OCI-LY3 (cell line): ENCODE data around the gene AGO3.

ENCODE experiments used
- H2AFZ ChIP-seq: fragments of 200-600, 300-600 bp; shearing (Covaris generic); 2 replicates; pipeline ENCODE4 v1.6.0; 2014; ENCODE audit warnings: antibody characterized with exemption, low read depth, low read length
- H3K27ac ChIP-seq: fragments of 200-600, 300-600 bp; sonication (generic); 2 replicates; pipeline ENCODE4 v1.5.1; 2014; ENCODE audit warnings: mild to moderate bottlenecking, low read length, moderate library complexity, mixed read lengths
- H3K27me3 ChIP-seq: fragments of 200-600, 300-600 bp; sonication (generic); 2 replicates; pipeline ENCODE4 v1.6.1; 2014; ENCODE audit warnings: low read depth, low read length, mixed read lengths
- H3K36me3 ChIP-seq: fragments of 200-600, 300-600 bp; sonication (generic); replicated peaks from 2 replicates; pipeline ENCODE3; 2014; ENCODE audit warnings: low read depth, low read length, mixed read lengths
- H3K4me1 ChIP-seq: fragments of 300-600, 200-600 bp; sonication (generic); 2 replicates; pipeline ENCODE4 v1.6.1; 2014; ENCODE audit warnings: low read length, mixed read lengths
- H3K4me2 ChIP-seq: fragments of 200-600, 300-600 bp; sonication (generic); 2 replicates; pipeline ENCODE4 v1.6.1; 2014; ENCODE audit warnings: low read length, mixed read lengths
- H3K4me3 ChIP-seq: fragments of 300-600, 200-600 bp; sonication (generic); 2 replicates; pipeline ENCODE4 v1.5.1; 2014; ENCODE audit warnings: antibody characterized with exemption, mild to moderate bottlenecking, low read length, moderate library complexity
- H3K79me2 ChIP-seq: fragments of 300-600, 200-600 bp; shearing (Covaris generic); 2 replicates; pipeline ENCODE4 v1.6.1; 2014; ENCODE audit warnings: mild to moderate bottlenecking, low read length, mixed read lengths
- H3K9ac ChIP-seq: fragments of 300-600, 200-600 bp; shearing (Covaris generic); 2 replicates; pipeline ENCODE4 v1.6.0; 2014; ENCODE audit warnings: mild to moderate bottlenecking, low read length, moderate library complexity
- H3K9me3 ChIP-seq: fragments of 200-600, 300-600 bp; shearing (Covaris generic); 2 replicates; pipeline ENCODE4 v1.6.1; 2014; ENCODE audit warnings: low read length, mixed read lengths; ENCODE audit not compliant: insufficient read depth
- H4K20me1 ChIP-seq: fragments of 200-600, 300-600 bp; sonication (generic); 2 replicates; pipeline ENCODE4 v1.6.1; 2016; ENCODE audit warnings: low read length, mixed read lengths; ENCODE audit not compliant: insufficient read depth
- CTCF ChIP-seq: fragments of 200-600, 300-600 bp; sonication (generic); IDR thresholded peaks from 2 replicates; pipeline ENCODE4 v1.5.1; 2014; ENCODE audit warnings: antibody characterized with exemption, low read length, low read depth
- EZH2phosphoT487 ChIP-seq: fragments of 200-600 bp; shearing (Covaris generic); IDR thresholded peaks from 2 replicates; pipeline ENCODE4 v1.6.1; 2018; ENCODE audit warnings: antibody characterized with exemption, mixed run types, low read depth

Gene AGO3

GRCh38 chr1:36095760-36096405, 165.0 kb downstream of the AGO3 start:
- no peaks in the 10 kb centered on the region for H3K79me2 ChIP-seq
- H3K27me3 ChIP-seq = no peaks in the 10 kb centered on the region
- no peaks in the 10 kb centered on the region for H4K20me1 ChIP-seq
- H3K4me2 ChIP-seq = no peak overlapping the region
- H3K27ac ChIP-seq = no peak overlapping the region
- TF ChIP-seq EZH2phosphoT487 (no peak), CTCF (no peak)
- no peak overlapping the region for H3K4me3 ChIP-seq
- H3K4me1 ChIP-seq = peaks cover 3% of the 10 kb centered on the region; the same call in 1 of the 2 replicates
- H3K36me3 ChIP-seq = peaks cover 11% of the 10 kb centered on the region
- no peak overlapping the region for H3K9ac ChIP-seq
- no peaks in the 10 kb centered on the region for H3K9me3 ChIP-seq
- no peak overlapping the region for H2AFZ ChIP-seq

DNA sequence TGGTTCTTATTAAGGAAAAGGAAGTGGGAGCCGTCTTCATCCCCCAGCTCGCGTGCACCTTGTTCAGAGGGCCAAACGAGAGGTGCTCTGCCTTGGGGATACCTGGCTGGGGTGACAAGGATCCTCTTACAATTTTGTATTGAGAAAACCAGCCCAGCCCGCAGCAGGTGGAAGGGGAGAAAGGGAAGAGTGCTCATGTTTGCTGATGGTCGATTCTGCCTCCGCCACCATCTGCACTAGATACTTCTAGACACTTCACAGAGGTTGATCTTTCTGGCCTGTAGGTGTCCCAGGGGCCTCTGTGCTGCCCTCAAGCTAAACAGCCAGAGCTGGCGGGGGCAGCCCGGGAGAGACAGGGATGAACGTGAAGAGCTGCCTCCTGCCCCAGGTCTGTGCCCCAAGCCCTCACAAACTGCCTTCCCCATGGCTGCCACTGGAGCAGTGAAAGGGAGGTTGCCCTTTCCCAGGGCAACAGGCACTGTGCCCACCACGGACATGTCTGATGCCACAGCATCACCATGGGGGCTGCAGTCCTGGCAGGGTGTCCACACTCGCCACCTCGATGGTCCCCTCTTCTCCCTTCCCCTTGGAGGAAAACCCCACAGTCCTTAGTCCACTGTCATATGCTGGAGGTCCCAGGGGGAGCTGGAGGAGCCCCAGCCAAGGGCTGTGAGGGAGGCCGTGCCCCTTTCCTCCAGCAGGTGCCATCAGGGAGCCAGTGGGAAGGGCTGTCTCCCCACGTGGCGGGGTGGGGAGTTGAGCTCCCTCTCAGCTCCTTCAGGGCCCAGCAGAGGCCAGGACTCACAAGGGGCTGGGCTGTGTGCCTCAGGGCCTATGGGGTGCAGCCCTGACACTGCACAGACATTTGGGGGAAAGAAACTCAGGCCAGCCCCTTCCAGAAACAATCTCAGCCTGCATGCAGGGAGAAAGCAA, 165.9 kb downstream of the AGO3 start:
- Histone ChIP-seq H3K79me2 (no peaks in the 10 kb centered on the region), H2AFZ (no peak overlapping the region), H3K4me3 (no peak overlapping the region), H3K4me2 (no peak overlapping the region), H3K9me3 (no peaks in the 10 kb centered on the region), H3K4me1 (peaks cover 3% of the 10 kb centered on the region; the same call in 1 of the 2 replicates), H3K27me3 (no peaks in the 10 kb centered on the region), H3K27ac (no peak overlapping the region), H3K36me3 (peaks cover 11% of the 10 kb centered on the region), H3K9ac (no peak overlapping the region), H4K20me1 (no peaks in the 10 kb centered on the region)
- TF ChIP-seq EZH2phosphoT487 = no peak

GRCh38 chr1:36097693-36098585, 167.0 kb downstream of the AGO3 start:
- Histone ChIP-seq H3K9ac (no peak overlapping the region), H3K4me1 (peaks cover 3% of the 10 kb centered on the region; the same call in 1 of the 2 replicates)

More at GRCh38 chr1:36097693-36098585, 167.0 kb downstream of the AGO3 start:
- H3K9me3 ChIP-seq = no peaks in the 10 kb centered on the region
- H4K20me1 ChIP-seq = no peaks in the 10 kb centered on the region
- TF ChIP-seq EZH2phosphoT487 (no peak), CTCF (no peak)
- H3K4me3 ChIP-seq = no peak overlapping the region
- no peak overlapping the region for H3K27ac ChIP-seq
- no peaks in the 10 kb centered on the region for H3K79me2 ChIP-seq
- H3K4me2 ChIP-seq = no peak overlapping the region
- H3K36me3 ChIP-seq = peaks cover 11% of the 10 kb centered on the region
- no peak overlapping the region for H2AFZ ChIP-seq
- no peaks in the 10 kb centered on the region for H3K27me3 ChIP-seq
